A673 (cell line): ENCODE measurements around the gene RPTOR. TPM values are rescaled to one million over a fixed set of nuclear protein-coding genes. Genes with fewer than 3 reads are reported as not detected.

Experiments used
- BruUV-seq: library from RNA; stranded (reverse); fragments of 400-500 nt; replicated peaks from 2 replicates; lab custom pipeline; 2021; lab: Mats Ljungman, UMichigan
- CTCF ChIA-PET: fragments of 300-600 bp; sonication (Branson Sonifier 250); formaldehyde crosslinking; loops from one replicate; lab custom pipeline; 2022; ENCODE audit warnings: antibody characterized with exemption; lab: Charles Lee
- POLR2A ChIA-PET: fragments of 300-600 bp; sonication (Branson Sonifier 250); formaldehyde crosslinking; loops from one replicate; lab custom pipeline; 2022; ENCODE audit warnings: antibody characterized with exemption; ENCODE audit not compliant: low non-redundant PET; lab: Charles Lee
- DNase-seq: peaks from one replicate; pipeline ENCODE4 v3.0.0-alpha.2; 2015; ENCODE audit warnings: low spot score
- H3K27ac ChIP-seq: fragments of 200-600 bp; sonication (generic); 2 replicates; pipeline ENCODE4 v1.5.1; 2016; ENCODE audit warnings: mixed run types, low read depth, mild to moderate bottlenecking, mixed read lengths, antibody characterized with exemption, low read length; ENCODE audit not compliant: poor library complexity, severe bottlenecking
- H3K27me3 ChIP-seq: fragments of 200-600 bp; sonication (generic); replicated peaks from 2 replicates; pipeline ENCODE4 v1.6.1; 2017; ENCODE audit warnings: mixed run types, low read depth, mild to moderate bottlenecking, mixed read lengths, antibody characterized with exemption, low read length; ENCODE audit not compliant: insufficient read depth, poor library complexity
- H3K36me3 ChIP-seq: fragments of 200-600 bp; sonication (generic); 2 replicates; pipeline ENCODE4 v1.6.1; 2016; ENCODE audit warnings: mixed run types, mild to moderate bottlenecking, mixed read lengths, antibody characterized with exemption, low read length; ENCODE audit not compliant: insufficient read depth, poor library complexity, severe bottlenecking
- H3K4me1 ChIP-seq: fragments of 200-600 bp; sonication (generic); 2 replicates; pipeline ENCODE4 v1.6.1; 2017; ENCODE audit warnings: mixed run types, mild to moderate bottlenecking, mixed read lengths, antibody characterized with exemption, low read length; ENCODE audit not compliant: insufficient read depth, poor library complexity, severe bottlenecking
- H3K4me3 ChIP-seq: fragments of 200-600 bp; sonication (generic); 2 replicates; pipeline ENCODE4 v1.5.1; 2016; ENCODE audit warnings: low read depth, mixed run types, mild to moderate bottlenecking, mixed read lengths, low read length; ENCODE audit not compliant: poor library complexity, severe bottlenecking
- H3K9me3 ChIP-seq: fragments of 200-600 bp; sonication (generic); 2 replicates; pipeline ENCODE4 v1.6.1; 2016; ENCODE audit warnings: mixed run types, low read depth, mild to moderate bottlenecking, mixed read lengths, antibody characterized with exemption, low read length; ENCODE audit not compliant: poor library complexity, severe bottlenecking
- CTCF ChIP-seq: fragments of 300-800, 200-600 bp; sonication (generic); conservative IDR thresholded peaks from 2 replicates; pipeline ENCODE4 v1.5.1; 2017; ENCODE audit warnings: low read depth, mild to moderate bottlenecking, antibody characterized with exemption, low read length, moderate library complexity, mixed read lengths
- EZH2 ChIP-seq: fragments of 200-600 bp; sonication (generic); IDR thresholded peaks from 2 replicates; pipeline ENCODE4 v1.6.1; 2017; ENCODE audit warnings: borderline replicate concordance, low read depth, mild to moderate bottlenecking, mixed read lengths, antibody characterized with exemption, low read length; ENCODE audit not compliant: poor library complexity, severe bottlenecking
- intact Hi-C: fragments of 100-400 bp; cut with micrococcal nuclease; formaldehyde crosslinking; loops from one replicate; pipeline ENCODE4 v1.10.0; 2022; ENCODE audit not compliant: unreplicated experiment
- total RNA-seq: library from RNA; stranded (reverse); gene quantifications from 2 replicates; pipeline ENCODE4 v1.2.3, GENCODE V29; 2021

The RPTOR gene
- total RNA-seq, 1 experiment from 2014 or later: 55.2 TPM

GRCh38 chr17:80804466-80804865, 259.8 kb downstream of the RPTOR start:
- Histone ChIP-seq H3K27me3 (no peaks in the 10 kb centered on the region), H3K27ac (no peak overlapping the region), H3K4me3 (no peak overlapping the region), H3K36me3 (no peaks in the 10 kb centered on the region), H3K4me1 (no peaks in the 10 kb centered on the region), H3K9me3 (peaks cover 13% of the 10 kb centered on the region)
- ChIA-PET CTCF (no interaction called here), POLR2A (no interaction called here)
- no TSS peak for BruUV-seq
- intact Hi-C loops: no loop called here
- TF ChIP-seq EZH2: no peak
- no peak for TF ChIP-seq CTCF
- DNase-seq: no peak

- no peaks in the 10 kb centered on the region for H3K4me1 ChIP-seq
- DNase-seq: no peak
- intact Hi-C loops: no loop called here
- H3K4me3 ChIP-seq: no peak overlapping the region
- H3K27ac ChIP-seq: no peak overlapping the region
- peaks cover 13% of the 10 kb centered on the region for H3K9me3 ChIP-seq
- no peaks in the 10 kb centered on the region for H3K36me3 ChIP-seq
- no peaks in the 10 kb centered on the region for H3K27me3 ChIP-seq
- BruUV-seq: no TSS peak
- ChIA-PET POLR2A (no interaction called here), CTCF (interaction anchor here (0.5 kb wide), 1 partner anchor 96 kb away, joined by 4 read pairs; no protein-coding TSS in a partner anchor)
- no peak for TF ChIP-seq EZH2
- no peak for TF ChIP-seq CTCF
Observed at GRCh38 chr17:80805032-80805751, 260.6 kb downstream of the RPTOR start.

GRCh38 chr17:80807014-80807413, 262.4 kb downstream of the RPTOR start:
- H3K4me3 ChIP-seq: no peak overlapping the region
- no peak overlapping the region for H3K27ac ChIP-seq
- TF ChIP-seq EZH2: no peak
- no peak for TF ChIP-seq CTCF
- H3K4me1 ChIP-seq: no peaks in the 10 kb centered on the region
- no peaks in the 10 kb centered on the region for H3K27me3 ChIP-seq
- peaks cover 13% of the 10 kb centered on the region for H3K9me3 ChIP-seq
- DNase-seq: no peak
- ChIA-PET CTCF (no interaction called here), POLR2A (interaction anchor here (0.7 kb wide), 1 partner anchor 14 kb away, joined by 3 read pairs; no protein-coding TSS in a partner anchor)
- intact Hi-C loops: no loop called here
- H3K36me3 ChIP-seq: no peaks in the 10 kb centered on the region
- BruUV-seq: no TSS peak
